H1 (cell line): ENCODE measurements around the gene NOL4L. TPM values are rescaled to one million over a fixed set of nuclear protein-coding genes. Genes with fewer than 3 reads are reported as not detected.

Experiments
- CTCF ChIA-PET: fragments of 300-600 bp; sonication (Branson Sonifier 250); formaldehyde crosslinking; loops from one replicate; lab custom pipeline; 2021; ENCODE audit not compliant: partially characterized antibody; lab: Charles Lee
- POLR2A ChIA-PET: fragments of 300-600 bp; sonication (Branson Sonifier 250); formaldehyde crosslinking; loops from one replicate; lab custom pipeline; 2021; ENCODE audit warnings: inconsistent platforms; ENCODE audit not compliant: partially characterized antibody; lab: Charles Lee
- DNase-seq, 2 experiments: peaks; one replicate each; pipeline versions ENCODE4 v3.0.0 to v3.0.0-alpha.2; 2010 to 2022; ENCODE audit warnings: low spot score in 2 of 2, low read depth in 1 of 2, mixed read lengths in 1 of 2
- FAIRE-seq: peaks from 2 replicates; lab custom pipeline; 2011; peaks lifted over from hg19 to GRCh38; lab: Jason Lieb, UNC
- H2AFZ ChIP-seq: 2 replicates; pipeline ENCODE4 v1.8.1; 2012; ENCODE audit warnings: low read length, inconsistent platforms
- H2AK5ac ChIP-seq: 2 replicates; pipeline ENCODE4 v1.6.1; 2013; ENCODE audit warnings: low read depth, low read length
- H2BK120ac ChIP-seq: replicated peaks from 2 replicates; pipeline ENCODE3; 2013; ENCODE audit warnings: low read depth, low read length, inconsistent platforms
- H2BK12ac ChIP-seq: 2 replicates; pipeline ENCODE4 v1.6.1; 2013; ENCODE audit warnings: low read depth, low read length
- H2BK15ac ChIP-seq: 2 replicates; pipeline ENCODE4 v1.6.1; 2013; ENCODE audit warnings: low read length
- H2BK20ac ChIP-seq: 2 replicates; pipeline ENCODE4 v1.6.1; 2013; ENCODE audit warnings: low read length
- H2BK5ac ChIP-seq: 2 replicates; pipeline ENCODE4 v1.6.1; 2013; ENCODE audit warnings: low read depth, low read length
- H3K14ac ChIP-seq: 2 replicates; pipeline ENCODE4 v1.6.1; 2013; ENCODE audit warnings: inconsistent platforms; ENCODE audit not compliant: insufficient read length
- H3K18ac ChIP-seq: 2 replicates; pipeline ENCODE4 v1.6.1; 2013; ENCODE audit warnings: low read length; ENCODE audit errors: extremely low read depth
- H3K23ac ChIP-seq: 2 replicates; pipeline ENCODE4 v1.6.1; 2013; ENCODE audit warnings: inconsistent platforms; ENCODE audit not compliant: insufficient read length
- H3K23me2 ChIP-seq: 2 replicates; pipeline ENCODE4 v1.6.1; 2013; ENCODE audit warnings: low read depth, low read length
- H3K27ac ChIP-seq: 2 replicates; pipeline ENCODE4 v1.6.1; 2011; ENCODE audit warnings: low read depth, low read length, inconsistent platforms
- H3K27me3 ChIP-seq, 4 experiments: replicated peaks in 1 of 4; 1 replicate in 1 of 4; 2 replicates in 3 of 4; pipeline versions ENCODE4 v1.6.1 to v1.8.1; 2011 to 2013; ENCODE audit warnings: low read length in 3 of 4, mild to moderate bottlenecking in 3 of 4, inconsistent platforms in 2 of 4, mixed read lengths in 2 of 4, moderate library complexity in 1 of 4; ENCODE audit not compliant: control insufficient read depth in 3 of 4, insufficient read depth in 3 of 4; ENCODE audit errors: extremely low read depth in 1 of 4
- H3K36me3 ChIP-seq, 4 experiments: 2 replicates each; pipeline versions ENCODE4 v1.6.1 to v1.8.1; 2011 to 2013; ENCODE audit warnings: mild to moderate bottlenecking in 4 of 4, low read length in 3 of 4, moderate library complexity in 2 of 4, control low read depth in 1 of 4, inconsistent platforms in 1 of 4; ENCODE audit not compliant: insufficient read depth in 4 of 4, control insufficient read depth in 2 of 4
- H3K4ac ChIP-seq: replicated peaks from 2 replicates; pipeline ENCODE3; 2013; ENCODE audit warnings: low read length, low read depth, mixed read lengths, inconsistent platforms; ENCODE audit not compliant: insufficient read length
- H3K4me1 ChIP-seq, 4 experiments: replicated peaks in 1 of 4; 1 replicate in 1 of 4; 2 replicates in 3 of 4; pipeline versions ENCODE4 v1.6.1 to v1.8.1; 2011 to 2013; ENCODE audit warnings: low read length in 3 of 4, inconsistent platforms in 2 of 4, mixed read lengths in 1 of 4; ENCODE audit not compliant: insufficient read depth in 4 of 4, control insufficient read depth in 3 of 4
- H3K4me2 ChIP-seq, 2 experiments: 2 replicates each; pipeline versions ENCODE4 v1.6.1 to v1.8.1; 2011 to 2013; ENCODE audit warnings: low read depth in 2 of 2, low read length in 2 of 2, control low read depth in 1 of 2, inconsistent platforms in 1 of 2, mild to moderate bottlenecking in 1 of 2; ENCODE audit not compliant: insufficient read depth in 1 of 2
- H3K4me3 ChIP-seq, 4 experiments: fragments of 200-600, 300-600 bp in 1 of 4; sonication (generic), shearing (Covaris generic), sonication (Bioruptor Twin) in 1 of 4; 2 replicates each; pipeline versions ENCODE4 v1.5.1 to v1.8.1; 2011 to 2016; ENCODE audit warnings: low read length in 4 of 4, low read depth in 3 of 4, control low read depth in 2 of 4, inconsistent platforms in 2 of 4, mild to moderate bottlenecking in 2 of 4, mixed read lengths in 1 of 4, moderate library complexity in 1 of 4; ENCODE audit not compliant: insufficient read depth in 2 of 4; ENCODE audit errors: extremely low read depth in 1 of 4
- H3K56ac ChIP-seq: replicated peaks from 2 replicates; pipeline ENCODE3; 2013; ENCODE audit warnings: low read depth, mild to moderate bottlenecking, mixed read lengths, low read length, inconsistent platforms; ENCODE audit not compliant: insufficient read length
- H3K79me1 ChIP-seq: 2 replicates; pipeline ENCODE4 v1.6.1; 2013; ENCODE audit warnings: low read depth, low read length, control low read depth
- H3K79me2 ChIP-seq, 2 experiments: 2 replicates each; pipeline versions ENCODE4 v1.6.1 to v1.8.1; 2012 to 2013; ENCODE audit warnings: low read length in 2 of 2, mild to moderate bottlenecking in 2 of 2, inconsistent platforms in 1 of 2; ENCODE audit not compliant: insufficient read depth in 2 of 2, control insufficient read depth in 1 of 2
- H3K9ac ChIP-seq, 4 experiments: replicated peaks in 1 of 4; 1 replicate in 1 of 4; 2 replicates in 3 of 4; pipeline versions ENCODE4 v1.6.1 to v1.8.1; 2011 to 2013; ENCODE audit warnings: low read depth in 3 of 4, low read length in 3 of 4, control low read depth in 2 of 4, mild to moderate bottlenecking in 2 of 4, moderate library complexity in 2 of 4, inconsistent platforms in 1 of 4; ENCODE audit errors: extremely low read depth in 1 of 4
- H3K9me3 ChIP-seq, 2 experiments: 2 replicates each; pipeline versions ENCODE4 v1.6.1 to v1.8.1; 2012 to 2013; ENCODE audit warnings: mild to moderate bottlenecking in 2 of 2, moderate library complexity in 2 of 2, control low read depth in 1 of 2, inconsistent platforms in 1 of 2, low read depth in 1 of 2, low read length in 1 of 2, mixed read lengths in 1 of 2; ENCODE audit not compliant: insufficient read depth in 2 of 2
- H4K20me1 ChIP-seq, 2 experiments: replicated peaks in 1 of 2; 2 replicates each; pipeline versions ENCODE3 to v1.8.1; 2011 to 2013; ENCODE audit warnings: inconsistent platforms in 2 of 2, low read length in 2 of 2, mild to moderate bottlenecking in 1 of 2; ENCODE audit not compliant: insufficient read depth in 2 of 2, control insufficient read depth in 1 of 2
- H4K5ac ChIP-seq: 2 replicates; pipeline ENCODE4 v1.6.1; 2013; ENCODE audit warnings: low read length, low read depth, mixed read lengths, inconsistent platforms; ENCODE audit not compliant: insufficient read length
- H4K8ac ChIP-seq: 2 replicates; pipeline ENCODE4 v1.8.0; 2013; ENCODE audit warnings: mild to moderate bottlenecking, moderate library complexity, low read length, inconsistent platforms; ENCODE audit not compliant: insufficient read depth; ENCODE audit errors: extremely low read depth
- H4K91ac ChIP-seq: replicated peaks from 2 replicates; pipeline ENCODE3; 2013; ENCODE audit warnings: low read length, mixed read lengths, inconsistent platforms; ENCODE audit not compliant: insufficient read length
- BACH1 ChIP-seq: IDR thresholded peaks from 2 replicates; pipeline ENCODE4 v1.6.1; 2012; ENCODE audit warnings: low read length, improper control_type of control experiment
- CEBPB ChIP-seq: IDR thresholded peaks from 2 replicates; pipeline ENCODE4 v1.6.1; 2012; ENCODE audit warnings: low read depth, low read length
- EGR1 ChIP-seq: IDR thresholded peaks from 2 replicates; pipeline ENCODE4 v1.6.1; 2011; ENCODE audit warnings: low read depth, low read length, borderline replicate concordance
- GABPA ChIP-seq: IDR thresholded peaks from 2 replicates; pipeline ENCODE4 v1.6.1; 2011; ENCODE audit warnings: mild to moderate bottlenecking, low read length, moderate library complexity, borderline replicate concordance; ENCODE audit not compliant: insufficient read depth
- JUN ChIP-seq: IDR thresholded peaks from 2 replicates; pipeline ENCODE4 v1.6.1; 2011; ENCODE audit warnings: low read depth, mild to moderate bottlenecking, improper control_type of control experiment, low read length
- KDM4A ChIP-seq: IDR thresholded peaks from one replicate; pipeline ENCODE4 v1.7.1; 2012; ENCODE audit warnings: low read depth, mild to moderate bottlenecking, moderate library complexity, low read length, inconsistent platforms; ENCODE audit not compliant: severe bottlenecking
- NRF1 ChIP-seq: IDR thresholded peaks from 2 replicates; pipeline ENCODE4 v1.6.1; 2011; ENCODE audit warnings: mild to moderate bottlenecking, low read depth, low read length, improper control_type of control experiment
- POLR2AphosphoS5 ChIP-seq: IDR thresholded peaks from 2 replicates; pipeline ENCODE4 v1.6.1; 2011; ENCODE audit warnings: low read depth, low read length
- POU5F1 ChIP-seq: IDR thresholded peaks from 2 replicates; pipeline ENCODE4 v1.6.1; 2011; ENCODE audit warnings: low read depth, mild to moderate bottlenecking, low read length, moderate library complexity
- SIX5 ChIP-seq: IDR thresholded peaks from 2 replicates; pipeline ENCODE4 v1.6.1; 2011; ENCODE audit warnings: mild to moderate bottlenecking, low read depth, low read length
- SRF ChIP-seq: IDR thresholded peaks from 2 replicates; pipeline ENCODE4 v1.6.1; 2011; ENCODE audit warnings: mild to moderate bottlenecking, low read depth, low read length, moderate library complexity
- TAF7 ChIP-seq: optimal IDR thresholded peaks from 2 replicates; pipeline ENCODE3; 2011; ENCODE audit warnings: low read depth, mild to moderate bottlenecking, inconsistent platforms, low read length, moderate library complexity, borderline replicate concordance
- TCF12 ChIP-seq: IDR thresholded peaks from 2 replicates; pipeline ENCODE4 v1.6.1; 2011; ENCODE audit warnings: low read depth, mild to moderate bottlenecking, low read length
- WGBS, 2 experiments: shearing (Covaris generic) in 1 of 2; methylation state at CpG; one replicate each; pipeline versions ENCODE4 v1.1.6 to v1.1.7; 2013 to 2015; ENCODE audit warnings: low lambda C conversion rate in 2 of 2, mixed read lengths in 2 of 2, inconsistent platforms in 1 of 2, low coverage in 1 of 2, missing lambda C conversion rate in 1 of 2; ENCODE audit not compliant: insufficient replicate concordance in 2 of 2, insufficient coverage in 1 of 2, insufficient read length in 1 of 2; ENCODE audit errors: extremely low coverage in 1 of 2, missing lambda C conversion rate in 1 of 2; 5-methylcytosine and 5-hydroxymethylcytosine counted together
- polyA plus RNA-seq, 7 experiments: library from polyadenylated mRNA; depleted of rRNA in 3 of 7; stranded (reverse) in 5 of 7; unstranded in 2 of 7; fragments of >200 nt in 5 of 7; fragments of 200-250 nt in 2 of 7; gene quantifications; 1 replicate in 5 of 7; 2 replicates in 1 of 7; 4 replicates in 1 of 7; pipeline versions ENCODE4 v1.2.1 to v1.2.3, GENCODE V29; 2011 to 2013; ENCODE audit warnings: missing spikeins in 2 of 7, mixed read lengths in 2 of 7
- total RNA-seq: library from RNA; stranded (reverse); fragmentation: NEBNext Ultra II Directional; extraction: Animal tissue kit (Norgen Biotek cat#: 25700); gene quantifications from 2 replicates; pipeline ENCODE4 v1.2.1, GENCODE V29; 2021

The NOL4L gene
- total and polyA plus RNA-seq, 2 of the 8 experiments (the other 6 are each of a cell fraction or from before 2014, with no cell fraction given): 15.3 to 23.7 TPM

- CTCF ChIA-PET: interaction anchor here (1.1 kb wide), 1 partner anchor 9 kb away, joined by 3 read pairs; no protein-coding TSS in a partner anchor
- FAIRE-seq: no peak
Measured at GRCh38 chr20:32432277-32432676, 152.9 kb downstream of the NOL4L start.

More at GRCh38 chr20:32432277-32432676, 152.9 kb downstream of the NOL4L start:
- Histone ChIP-seq H3K18ac (no peak overlapping the region), H3K27me3 (no peaks in the 10 kb centered on the region), H3K23me2 (no peaks in the 10 kb centered on the region), H4K5ac (no peak overlapping the region), H3K27ac (no peak overlapping the region), H3K56ac (no peak overlapping the region), H4K91ac (no peak overlapping the region), H3K14ac (no peak overlapping the region), H2AFZ (no peak overlapping the region), H3K9me3 (no peaks in the 10 kb centered on the region), H3K4me3 (no peak overlapping the region), H2BK20ac (no peak overlapping the region), H3K4me2 (no peak overlapping the region), H3K4me1 (no peaks in the 10 kb centered on the region), H2BK5ac (no peak overlapping the region), H4K20me1 (peaks cover 2 to 4% of the 10 kb centered on the region in 2 experiments), H4K8ac (no peak overlapping the region), H3K23ac (no peak overlapping the region), H3K79me1 (peaks cover 2% of the 10 kb centered on the region; the same call in 1 of the 2 replicates), H3K79me2 (no peaks in the 10 kb centered on the region), H3K36me3 (peaks cover 3 to 42% (median 23%) of the 10 kb centered on the region in 4 experiments; a peak in 6 of 8 replicates), H2BK12ac (no peak overlapping the region), H3K9ac (no peak overlapping the region), H2BK120ac (no peak overlapping the region), H3K4ac (no peak overlapping the region), H2AK5ac (no peak overlapping the region), H2BK15ac (no peak overlapping the region)
- no peak for TF ChIP-seq SRF
- no peak for TF ChIP-seq POU5F1
- no peak for TF ChIP-seq JUN
- no peak for TF ChIP-seq NRF1
- TF ChIP-seq KDM4A: no peak
- no peak for TF ChIP-seq SIX5
- TF ChIP-seq TCF12: no peak
- no peak for TF ChIP-seq EGR1
- no peak for TF ChIP-seq TAF7
- TF ChIP-seq POLR2AphosphoS5: no peak
- TF ChIP-seq GABPA: no peak
- no peak for TF ChIP-seq CEBPB
- TF ChIP-seq BACH1: no peak
- POLR2A ChIA-PET: no interaction called here
- 86% methylated on average over 2 of the region's 2 CpGs; no CpG with 5 or more reads in 1 of the 2 experiments for WGBS, 2 experiments
- DNase-seq: no peak
